HG03442 (cell line): ENCODE results near the gene ETV6.

Source experiments
- ATAC-seq: cut with Tn5 transposase; IDR thresholded peaks from one replicate; pipeline ENCODE4 v1.9.1; 2021; ENCODE audit warnings: mild to moderate bottlenecking, moderate library complexity; ENCODE audit not compliant: unreplicated experiment

Gene ETV6

DNA sequence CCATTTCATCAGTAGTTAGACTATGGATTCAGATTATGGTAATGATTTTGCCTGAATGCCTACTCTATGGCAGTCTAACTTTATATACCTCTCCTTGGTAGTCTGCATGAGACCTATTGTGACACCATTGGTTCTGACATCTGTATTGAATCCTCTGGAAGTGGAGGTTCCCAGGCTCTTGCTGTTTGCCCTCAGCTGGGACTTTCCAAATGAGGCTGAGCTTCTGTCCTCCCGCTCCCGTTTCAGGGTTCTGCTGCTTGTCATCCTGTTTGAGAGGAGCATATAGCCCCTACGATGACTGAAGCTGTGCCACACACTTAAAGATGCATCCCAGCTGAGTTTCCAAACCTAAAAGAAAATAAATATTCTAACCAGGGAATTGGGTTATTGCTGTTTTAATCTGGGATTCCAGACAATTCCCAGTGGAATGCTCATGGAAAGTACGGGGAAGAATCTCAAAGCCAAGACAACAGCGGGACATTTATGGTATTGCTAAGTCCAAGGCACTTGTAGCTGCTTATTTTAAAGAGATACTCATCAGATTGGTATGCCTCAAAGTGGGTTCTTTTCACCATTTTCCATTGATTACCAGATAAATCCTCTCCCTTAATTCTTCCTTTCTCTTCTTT lies 105.9 kb downstream of the ETV6 start:
- no peak for ATAC-seq

DNA sequence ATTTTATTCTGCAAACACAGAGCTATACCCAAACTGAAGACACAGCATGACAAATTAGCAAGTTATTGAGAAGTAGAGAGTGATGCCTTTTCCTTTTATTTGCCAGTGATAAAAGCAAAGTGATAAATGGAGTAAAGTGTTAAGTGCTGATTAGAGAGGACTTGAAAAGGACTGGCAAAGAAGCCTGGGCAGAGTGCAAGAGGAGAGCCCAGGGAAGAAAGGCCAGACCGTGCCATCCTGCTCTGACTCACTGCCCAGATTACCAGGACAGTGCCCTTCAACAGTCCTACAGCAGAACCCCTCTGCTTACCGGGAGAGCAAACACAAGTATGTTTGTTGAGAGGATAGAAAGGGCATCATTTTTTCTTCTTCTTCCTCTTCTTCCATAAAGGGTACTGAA lies 106.5 kb downstream of the ETV6 start:
- no peak for ATAC-seq

- no peak for ATAC-seq
Measured at GRCh38 chr12:11756523-11756922, 107.0 kb downstream of the ETV6 start.

GRCh38 chr12:11757095-11757494 lies 107.6 kb downstream of the ETV6 start:
- no peak for ATAC-seq

DNA sequence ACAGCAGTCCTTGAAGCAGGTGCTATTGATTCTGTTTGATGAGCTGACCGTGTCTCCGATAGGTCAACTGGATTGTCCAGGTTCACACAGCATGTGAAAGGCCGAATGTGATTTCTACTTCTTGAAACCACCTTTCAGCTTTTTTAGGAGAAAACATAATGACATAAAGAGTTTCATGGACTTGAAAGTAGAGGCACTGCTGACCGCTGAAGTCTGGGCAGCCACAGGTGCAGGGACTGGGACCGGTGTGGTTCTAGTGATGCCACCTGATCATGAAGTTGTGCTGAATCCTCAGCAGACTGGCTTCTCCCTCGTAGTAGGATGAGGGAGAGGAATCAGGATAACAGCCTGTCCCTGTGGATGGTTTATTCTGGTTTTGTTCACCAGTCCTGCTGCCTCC lies 108.1 kb downstream of the ETV6 start:
- ATAC-seq: no peak

- no peak for ATAC-seq
Measured at GRCh38 chr12:11758087-11758486, 108.6 kb downstream of the ETV6 start.

DNA sequence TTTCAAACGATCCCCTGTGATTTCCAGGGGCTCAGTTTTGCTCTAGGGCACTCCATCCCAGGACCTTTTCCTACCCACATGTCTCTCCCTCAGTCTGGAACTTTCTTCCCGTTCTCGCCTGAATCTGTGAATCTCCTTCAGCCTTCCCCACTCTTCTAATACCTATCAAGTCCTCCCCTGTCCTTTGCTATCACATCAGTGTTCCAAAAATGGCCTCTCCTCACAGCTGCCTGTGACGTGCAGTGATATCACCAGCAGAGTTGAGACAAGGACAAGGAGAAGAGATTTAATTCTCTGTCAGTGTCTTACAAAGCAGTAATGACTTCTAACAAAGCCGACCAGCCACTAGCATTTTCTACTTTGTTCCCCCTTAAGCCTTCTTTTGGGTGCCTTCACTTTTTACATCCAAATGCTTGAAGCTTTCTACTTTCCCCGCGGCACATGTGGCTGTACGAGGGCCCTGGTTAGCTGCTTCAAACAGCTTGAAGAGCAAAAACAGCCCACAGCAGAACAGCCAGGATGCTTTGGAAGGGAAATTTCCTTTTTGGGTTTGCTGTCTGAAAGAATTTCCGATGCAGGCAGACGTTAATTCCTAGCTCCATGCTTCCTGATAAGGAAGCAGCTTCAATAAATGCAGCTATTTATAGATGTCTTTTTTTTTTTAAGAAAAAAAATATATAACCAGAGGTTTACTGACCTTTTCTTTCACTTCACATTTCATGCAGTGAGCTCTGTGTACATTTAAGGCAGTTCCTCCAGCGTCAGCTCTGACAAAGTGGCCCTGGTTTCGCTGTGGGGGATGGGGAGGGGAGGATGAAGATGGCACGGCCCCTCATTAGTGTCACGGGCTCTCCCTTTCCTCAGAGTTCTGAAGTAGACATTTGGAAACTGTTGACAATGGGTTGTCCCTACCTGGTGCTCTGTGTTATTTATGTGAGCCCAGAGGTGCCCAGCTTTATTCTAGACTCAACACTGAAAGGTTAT lies 109.3 kb downstream of the ETV6 start:
- peak; percentile 26 for ATAC-seq

DNA sequence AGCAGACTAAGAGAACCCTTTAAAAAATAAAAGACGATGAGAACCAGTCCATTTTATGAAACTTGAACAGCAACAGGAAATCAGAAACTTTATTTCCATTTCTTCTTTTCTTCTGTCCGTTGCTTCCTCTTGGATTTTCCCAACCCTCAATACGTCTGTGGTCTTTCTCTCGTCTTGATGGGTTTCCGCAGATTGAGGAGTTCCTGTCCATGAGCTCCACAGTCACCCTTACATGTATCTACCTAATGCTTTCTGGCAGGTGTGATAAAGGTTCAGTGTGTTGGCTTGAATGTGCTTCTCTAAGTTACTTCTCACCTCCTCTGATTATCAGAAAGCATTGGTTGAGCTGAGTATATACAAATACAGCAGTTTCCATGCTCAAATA lies 110.0 kb downstream of the ETV6 start:
- no peak for ATAC-seq

GRCh38 chr12:11759899-11760298 lies 110.4 kb downstream of the ETV6 start:
- no peak for ATAC-seq

DNA sequence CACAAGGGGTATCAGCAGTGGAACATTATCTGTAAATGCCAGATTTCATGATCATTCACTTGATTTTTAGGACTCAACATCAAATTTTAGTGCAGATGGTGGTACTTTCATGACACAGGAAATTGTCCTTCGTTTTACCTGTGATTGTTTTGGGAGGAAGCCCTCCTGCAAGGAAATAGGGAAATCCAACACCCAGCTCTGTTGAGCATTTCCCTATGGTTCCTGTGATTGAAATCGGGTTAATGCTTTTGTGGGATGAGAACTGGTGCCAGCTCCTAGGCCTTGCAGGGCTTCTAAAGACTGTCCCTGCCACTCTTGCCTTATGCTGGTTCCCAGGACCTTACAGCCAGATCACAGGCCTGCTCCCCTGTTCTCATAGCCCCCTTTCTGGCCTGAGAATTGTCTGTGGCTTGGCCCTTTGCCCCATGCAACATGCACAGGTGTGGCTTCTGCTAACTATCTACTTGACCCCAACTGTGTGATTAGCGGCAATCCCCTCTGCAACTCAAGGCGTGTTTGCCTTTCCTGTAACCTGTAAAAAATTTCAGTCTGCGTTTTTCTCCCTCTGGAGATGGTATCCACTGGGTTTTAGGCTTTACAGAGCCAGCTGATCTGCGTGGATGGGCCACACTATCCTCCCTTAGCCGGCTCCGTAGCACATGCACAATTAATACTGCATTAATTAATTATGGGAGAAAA lies 112.5 kb downstream of the ETV6 start:
- ATAC-seq: peak; percentile 43

DNA sequence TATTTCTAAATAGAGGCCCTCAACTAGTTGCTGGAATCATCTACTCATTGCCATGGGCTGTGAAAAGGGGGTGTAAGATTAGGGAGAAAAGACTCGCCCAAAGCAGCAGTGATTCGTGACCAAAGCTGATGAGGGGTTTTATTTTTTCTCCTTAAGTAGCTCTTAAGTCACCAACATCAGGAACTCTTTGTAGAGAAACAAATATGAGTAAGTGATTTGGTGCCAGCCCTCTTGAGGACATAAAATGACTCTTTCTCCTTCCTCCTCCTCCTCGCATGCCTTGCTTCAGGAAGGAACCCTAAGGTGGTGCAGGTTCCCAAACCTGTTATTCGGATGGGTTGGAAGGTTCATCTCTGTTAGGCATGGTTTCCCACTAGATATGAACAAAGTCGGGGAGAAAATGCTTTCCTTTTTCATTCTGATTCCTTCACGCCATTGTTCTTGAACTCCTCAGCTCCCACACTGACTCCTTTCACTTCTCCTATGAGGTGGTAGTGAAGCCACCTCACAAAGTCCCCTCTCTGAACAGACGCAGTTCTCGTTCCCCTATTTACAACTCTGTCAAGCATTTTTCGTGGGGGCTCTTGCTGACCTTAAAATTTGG lies 113.4 kb downstream of the ETV6 start:
- peak; percentile 34 for ATAC-seq

- no peak for ATAC-seq
Measured at GRCh38 chr12:11763760-11764520, 114.5 kb downstream of the ETV6 start.

- no peak for ATAC-seq
Measured at GRCh38 chr12:11764837-11765236, 115.4 kb downstream of the ETV6 start.

GRCh38 chr12:11765421-11765816 lies 115.9 kb downstream of the ETV6 start:
- no peak for ATAC-seq

DNA sequence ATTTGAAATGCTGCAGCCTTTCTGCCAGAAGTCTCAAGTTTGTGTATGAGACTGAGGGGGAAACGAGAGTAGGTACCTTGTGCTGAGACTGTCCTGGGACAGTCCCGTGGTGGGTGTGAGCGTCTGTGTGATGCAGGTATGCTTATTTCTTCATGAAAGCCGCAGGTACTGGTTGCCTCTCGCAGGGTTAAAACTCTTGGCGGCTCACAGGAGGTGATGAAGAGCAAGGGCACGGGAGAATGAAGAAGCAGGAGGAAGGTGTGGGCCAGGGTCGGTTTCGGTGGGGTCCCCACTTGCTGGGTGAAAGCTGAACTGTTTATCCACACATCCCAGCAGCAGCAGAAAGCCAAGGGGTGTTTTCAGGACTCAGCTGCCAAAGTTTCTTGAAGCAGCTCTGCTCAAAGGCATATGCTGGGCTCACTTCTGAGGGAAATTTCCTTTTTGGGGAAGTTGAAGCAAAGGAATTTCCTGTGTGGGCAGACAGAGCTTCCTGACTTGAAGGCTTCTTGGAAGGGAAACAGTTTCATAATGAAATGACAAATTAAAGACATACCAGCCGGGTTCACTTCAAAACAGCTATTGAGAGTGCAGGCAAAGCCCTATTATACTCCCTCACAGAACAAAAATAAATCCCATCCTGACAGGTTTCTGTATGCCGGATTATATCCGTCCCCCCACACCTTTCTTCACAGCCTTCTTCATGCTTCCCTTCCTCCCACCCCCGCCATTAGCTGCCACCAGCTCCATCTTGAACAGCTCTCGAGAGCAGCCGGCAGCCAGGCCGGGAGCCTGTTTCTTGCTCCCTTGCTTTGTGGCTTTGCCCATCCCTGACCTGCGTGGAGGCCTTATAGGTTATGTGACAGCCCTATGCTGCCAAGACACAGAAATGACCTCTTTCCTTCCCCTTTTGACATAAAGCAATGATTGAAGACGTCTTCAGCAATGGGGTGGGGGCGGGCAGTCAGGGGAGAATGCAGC lies 116.6 kb downstream of the ETV6 start:
- ATAC-seq: peak; percentile 66

- ATAC-seq: no peak
Measured at GRCh38 chr12:11767029-11767724, 117.7 kb downstream of the ETV6 start.

DNA sequence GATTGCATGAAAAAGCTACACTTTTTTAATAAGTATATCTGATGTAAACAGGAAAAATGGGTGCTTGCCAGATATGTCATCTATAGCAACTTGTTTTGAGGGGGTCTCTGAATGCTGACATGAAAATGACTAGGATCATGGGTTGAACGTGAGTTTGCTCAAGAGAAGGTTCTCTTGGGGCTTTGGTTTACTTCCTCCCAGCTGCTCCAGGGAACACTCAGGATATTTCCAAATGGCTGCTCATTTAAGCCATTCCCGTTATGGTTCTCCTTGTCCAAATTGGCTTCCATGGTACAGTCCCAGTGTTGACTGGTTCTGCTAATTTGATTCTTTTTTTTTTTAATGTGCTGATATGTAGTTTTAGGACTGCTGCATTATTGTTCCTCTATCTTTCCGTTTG lies 118.3 kb downstream of the ETV6 start:
- ATAC-seq: no peak

- no peak for ATAC-seq
Measured at GRCh38 chr12:11768233-11768965, 118.9 kb downstream of the ETV6 start.
